ENCODE measurements around the gene MAPK8IP1.

- TF ChIP-seq, protein P1, sequence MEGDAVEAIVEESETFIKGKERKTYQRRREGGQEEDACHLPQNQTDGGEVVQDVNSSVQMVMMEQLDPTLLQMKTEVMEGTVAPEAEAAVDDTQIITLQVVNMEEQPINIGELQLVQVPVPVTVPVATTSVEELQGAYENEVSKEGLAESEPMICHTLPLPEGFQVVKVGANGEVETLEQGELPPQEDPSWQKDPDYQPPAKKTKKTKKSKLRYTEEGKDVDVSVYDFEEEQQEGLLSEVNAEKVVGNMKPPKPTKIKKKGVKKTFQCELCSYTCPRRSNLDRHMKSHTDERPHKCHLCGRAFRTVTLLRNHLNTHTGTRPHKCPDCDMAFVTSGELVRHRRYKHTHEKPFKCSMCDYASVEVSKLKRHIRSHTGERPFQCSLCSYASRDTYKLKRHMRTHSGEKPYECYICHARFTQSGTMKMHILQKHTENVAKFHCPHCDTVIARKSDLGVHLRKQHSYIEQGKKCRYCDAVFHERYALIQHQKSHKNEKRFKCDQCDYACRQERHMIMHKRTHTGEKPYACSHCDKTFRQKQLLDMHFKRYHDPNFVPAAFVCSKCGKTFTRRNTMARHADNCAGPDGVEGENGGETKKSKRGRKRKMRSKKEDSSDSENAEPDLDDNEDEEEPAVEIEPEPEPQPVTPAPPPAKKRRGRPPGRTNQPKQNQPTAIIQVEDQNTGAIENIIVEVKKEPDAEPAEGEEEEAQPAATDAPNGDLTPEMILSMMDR (IDR thresholded peaks at IDR 0.05) = no peak
- no peak for TF ChIP-seq EZH2 (IDR thresholded peaks at IDR 0.05; ENCODE audit: borderline replicate concordance, insufficient read depth, low read depth, low read length, poor library complexity, severe bottlenecking)
These were observed 3.6 kb upstream of the MAPK8IP1 start for GRCh38 chr11:45881708-45882368.

Measured in B cell (primary cell).